Tibial nerve (tissue), 4 donors: ENCODE measurements around the gene RNF146.

Experiments used
- EP300 ChIP-seq, 2 donors: sonication (generic); formaldehyde crosslinking; IDR thresholded peaks; one replicate each; pipeline ENCODE4 v1.6.1; 2017; ENCODE audit warnings: antibody characterized with exemption in 2 of 2, mild to moderate bottlenecking in 1 of 2
- POLR2A ChIP-seq, 2 donors: fragments of 450-650 bp; IDR thresholded peaks; one replicate each; pipeline ENCODE4 v1.6.1; 2017; ENCODE audit warnings: antibody characterized with exemption in 2 of 2, mild to moderate bottlenecking in 2 of 2, moderate library complexity in 2 of 2
- TF ChIP-seq, protein P1 (sequence below), 5 experiments: fragments of 200-600 bp in 3 of 5; fragments of 450-650 bp in 2 of 5; sonication (generic) in 3 of 5; IDR thresholded peaks; one replicate each; pipeline ENCODE4 v1.5.1; 2016 to 2019; ENCODE audit warnings: antibody characterized with exemption in 5 of 5, mild to moderate bottlenecking in 3 of 5, moderate library complexity in 2 of 5

GRCh38 chr6:127332383-127332961 is 65.8 kb downstream of the RNF146 start:
- TF ChIP-seq POLR2A (IDR thresholded peaks at IDR 0.05) (no peak), EP300 (IDR thresholded peaks at IDR 0.05) (no peak)
- TF ChIP-seq, protein P1, sequence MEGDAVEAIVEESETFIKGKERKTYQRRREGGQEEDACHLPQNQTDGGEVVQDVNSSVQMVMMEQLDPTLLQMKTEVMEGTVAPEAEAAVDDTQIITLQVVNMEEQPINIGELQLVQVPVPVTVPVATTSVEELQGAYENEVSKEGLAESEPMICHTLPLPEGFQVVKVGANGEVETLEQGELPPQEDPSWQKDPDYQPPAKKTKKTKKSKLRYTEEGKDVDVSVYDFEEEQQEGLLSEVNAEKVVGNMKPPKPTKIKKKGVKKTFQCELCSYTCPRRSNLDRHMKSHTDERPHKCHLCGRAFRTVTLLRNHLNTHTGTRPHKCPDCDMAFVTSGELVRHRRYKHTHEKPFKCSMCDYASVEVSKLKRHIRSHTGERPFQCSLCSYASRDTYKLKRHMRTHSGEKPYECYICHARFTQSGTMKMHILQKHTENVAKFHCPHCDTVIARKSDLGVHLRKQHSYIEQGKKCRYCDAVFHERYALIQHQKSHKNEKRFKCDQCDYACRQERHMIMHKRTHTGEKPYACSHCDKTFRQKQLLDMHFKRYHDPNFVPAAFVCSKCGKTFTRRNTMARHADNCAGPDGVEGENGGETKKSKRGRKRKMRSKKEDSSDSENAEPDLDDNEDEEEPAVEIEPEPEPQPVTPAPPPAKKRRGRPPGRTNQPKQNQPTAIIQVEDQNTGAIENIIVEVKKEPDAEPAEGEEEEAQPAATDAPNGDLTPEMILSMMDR (IDR thresholded peaks at IDR 0.05), result no peak
